Coronary artery (tissue), 2 donors: ENCODE results near the gene EOGT.

Experiments used
- DNase-seq: peaks from one replicate; pipeline ENCODE4 v3.0.0-alpha.2; 2017; ENCODE audit warnings: low spot score
- H3K27ac ChIP-seq, 2 donors: fragments of 200-600 bp; sonication (generic); one replicate each; pipeline ENCODE4 v1.5.1; 2016 to 2019
- H3K4me3 ChIP-seq: fragments of 200-600 bp; sonication (generic); 2 replicates; pipeline ENCODE4 v1.5.1; 2016; ENCODE audit warnings: mild to moderate bottlenecking, moderate library complexity
- CTCF ChIP-seq: fragments of 200-600 bp; sonication (generic); IDR thresholded peaks from one replicate; pipeline ENCODE4 v1.5.1; 2019; ENCODE audit warnings: antibody characterized with exemption

Gene EOGT

GRCh38 chr3:69011096-69011730, 2.3 kb downstream of the EOGT start:
- no peak for TF ChIP-seq CTCF
- no peak for DNase-seq
- peak overlapping the region; percentile 99 for H3K4me3 ChIP-seq
- H3K27ac ChIP-seq: peak overlapping the region; percentile 98 to 100

GRCh38 chr3:69009559-69010410, 3.7 kb downstream of the EOGT start:
- Histone ChIP-seq H3K4me3 (peak overlapping the region; percentile 41), H3K27ac (peak overlapping the region; percentile 60 to 100)
- TF ChIP-seq CTCF: no peak
- DNase-seq: no peak

GRCh38 chr3:69008980-69009379, 4.5 kb downstream of the EOGT start:
- no peak for TF ChIP-seq CTCF
- Histone ChIP-seq H3K4me3 (peak overlapping the region; percentile 41), H3K27ac (peak overlapping the region; percentile 60 to 100)
- DNase-seq: no peak

- peak overlapping the region in 1 of 2 donors; percentile 21 for H3K27ac ChIP-seq
- H3K4me3 ChIP-seq: no peak overlapping the region
- DNase-seq: no peak
- TF ChIP-seq CTCF: no peak
Measured at GRCh38 chr3:69005791-69006482, 7.5 kb downstream of the EOGT start.

- no peak for DNase-seq
- Histone ChIP-seq H3K4me3 (no peak overlapping the region), H3K27ac (peak overlapping the region; percentile 58 to 64)
- TF ChIP-seq CTCF: no peak
Measured at GRCh38 chr3:69005071-69005790, 8.3 kb downstream of the EOGT start.

GRCh38 chr3:69004138-69004537, 9.3 kb downstream of the EOGT start:
- no peak for TF ChIP-seq CTCF
- Histone ChIP-seq H3K27ac (peak overlapping the region; percentile 64 to 68), H3K4me3 (no peak overlapping the region)
- no peak for DNase-seq
